IMR-90 (cell line): ENCODE data around the gene SCYL2. TPM values are rescaled to one million over a fixed set of nuclear protein-coding genes. Genes with fewer than 3 reads are reported as not detected.

Experiments
- ATAC-seq: fragments of 200-7000 bp; cut with Tn5 transposase; 2 replicates; pipeline ENCODE4 v1.9.1; 2020; ENCODE audit warnings: low read depth, mild to moderate bottlenecking, moderate library complexity
- BruUV-seq: library from RNA; stranded (reverse); fragments of 400-500 nt; replicated peaks from 2 replicates; lab custom pipeline; 2021; lab: Mats Ljungman, UMichigan
- CTCF ChIA-PET: fragments of 300-600 bp; formaldehyde crosslinking; extraction: SDS; loops from one replicate; lab custom pipeline; 2021; ENCODE audit warnings: antibody characterized with exemption; lab: Yijun Ruan, JAX
- POLR2A ChIA-PET: fragments of 300-600 bp; sonication (Branson Sonifier 250); formaldehyde crosslinking; loops from one replicate; lab custom pipeline; 2022; ENCODE audit warnings: antibody characterized with exemption; ENCODE audit not compliant: unreplicated experiment; lab: Charles Lee
- DNase-seq: peaks from one replicate; pipeline ENCODE4 v3.0.0; 2013
- H2AFZ ChIP-seq: replicated peaks from 2 replicates; pipeline ENCODE3; 2013; ENCODE audit warnings: low read length, mild to moderate bottlenecking; ENCODE audit not compliant: poor library complexity
- H2AK5ac ChIP-seq: 2 replicates; pipeline ENCODE4 v1.6.1; 2013; ENCODE audit warnings: low read depth, low read length, inconsistent platforms
- H2AK9ac ChIP-seq: replicated peaks from 2 replicates; pipeline ENCODE3; 2013; ENCODE audit warnings: mild to moderate bottlenecking, low read depth, low read length, moderate library complexity; ENCODE audit not compliant: poor library complexity
- H2BK120ac ChIP-seq: 2 replicates; pipeline ENCODE4 v1.6.1; 2013; ENCODE audit warnings: low read depth, low read length, inconsistent platforms
- H2BK15ac ChIP-seq: 3 replicates; pipeline ENCODE4 v1.6.1; 2013; ENCODE audit warnings: low read depth, low read length, inconsistent platforms
- H2BK20ac ChIP-seq: 2 replicates; pipeline ENCODE4 v1.6.1; 2013; ENCODE audit warnings: low read depth, mild to moderate bottlenecking, inconsistent platforms, low read length, moderate library complexity
- H2BK5ac ChIP-seq: 2 replicates; pipeline ENCODE4 v1.6.1; 2013; ENCODE audit warnings: mild to moderate bottlenecking, low read depth, low read length, inconsistent platforms; ENCODE audit not compliant: poor library complexity, severe bottlenecking
- H3K14ac ChIP-seq: replicated peaks from 2 replicates; pipeline ENCODE4 v1.6.1; 2013; ENCODE audit warnings: low read depth, low read length, inconsistent platforms
- H3K18ac ChIP-seq: 2 replicates; pipeline ENCODE4 v1.6.1; 2013; ENCODE audit warnings: low read depth, low read length, control low read depth
- H3K23ac ChIP-seq: 2 replicates; pipeline ENCODE4 v1.6.1; 2013; ENCODE audit warnings: low read depth, low read length, inconsistent platforms
- H3K27ac ChIP-seq: 2 replicates; pipeline ENCODE4 v1.5.1; 2013; ENCODE audit warnings: mild to moderate bottlenecking, control low read depth, low read length; ENCODE audit not compliant: insufficient read depth
- H3K27me3 ChIP-seq: 2 replicates; pipeline ENCODE4 v1.6.1; 2013; ENCODE audit warnings: low read length; ENCODE audit not compliant: control insufficient read depth, insufficient read depth
- H3K36me3 ChIP-seq: 2 replicates; pipeline ENCODE4 v1.6.1; 2013; ENCODE audit warnings: low read length, mixed read lengths; ENCODE audit not compliant: control insufficient read depth, insufficient read depth
- H3K4ac ChIP-seq: 2 replicates; pipeline ENCODE4 v1.6.1; 2013; ENCODE audit warnings: low read depth, low read length, inconsistent platforms
- H3K4me1 ChIP-seq: 2 replicates; pipeline ENCODE4 v1.6.1; 2013; ENCODE audit warnings: low read length, mixed read lengths; ENCODE audit not compliant: control insufficient read depth, insufficient read depth
- H3K4me2 ChIP-seq: 2 replicates; pipeline ENCODE4 v1.6.1; 2013; ENCODE audit warnings: low read depth, mild to moderate bottlenecking, control low read depth, low read length, moderate library complexity
- H3K4me3 ChIP-seq: 2 replicates; pipeline ENCODE4 v1.5.1; 2013; ENCODE audit warnings: low read depth, mild to moderate bottlenecking, control low read depth, low read length, moderate library complexity; ENCODE audit not compliant: insufficient read depth
- H3K56ac ChIP-seq: 2 replicates; pipeline ENCODE4 v1.6.1; 2013; ENCODE audit warnings: low read length, inconsistent platforms; ENCODE audit not compliant: insufficient read depth; ENCODE audit errors: extremely low read depth
- H3K79me1 ChIP-seq, 2 experiments: 2 replicates each; pipeline ENCODE4 v1.6.1; 2013; ENCODE audit warnings: low read length in 2 of 2, inconsistent platforms in 1 of 2, low read depth in 1 of 2
- H3K9ac ChIP-seq: 2 replicates; pipeline ENCODE4 v1.6.1; 2013; ENCODE audit warnings: low read depth, low read length, control low read depth
- H3K9me1 ChIP-seq: 2 replicates; pipeline ENCODE4 v1.6.1; 2013; ENCODE audit warnings: low read length, inconsistent platforms; ENCODE audit not compliant: insufficient read depth
- H3K9me3 ChIP-seq: 2 replicates; pipeline ENCODE4 v1.6.1; 2013; ENCODE audit warnings: low read length; ENCODE audit not compliant: control insufficient read depth, insufficient read depth
- H4K20me1 ChIP-seq: 2 replicates; pipeline ENCODE4 v1.6.1; 2013; ENCODE audit warnings: low read length, inconsistent platforms; ENCODE audit not compliant: insufficient read depth
- H4K5ac ChIP-seq: 2 replicates; pipeline ENCODE4 v1.6.1; 2013; ENCODE audit warnings: mild to moderate bottlenecking, low read depth, low read length, control low read depth
- H4K8ac ChIP-seq, 2 experiments: 2 replicates each; pipeline ENCODE4 v1.6.1; 2013; ENCODE audit warnings: low read depth in 2 of 2, low read length in 2 of 2, control low read depth in 1 of 2, inconsistent platforms in 1 of 2
- H4K91ac ChIP-seq: 2 replicates; pipeline ENCODE4 v1.6.1; 2013; ENCODE audit warnings: low read depth, low read length, inconsistent platforms; ENCODE audit not compliant: insufficient read depth
- BHLHE40 ChIP-seq: fragments of 150-350 bp; IDR thresholded peaks from 2 replicates; pipeline ENCODE4 v1.6.1; 2016; ENCODE audit warnings: mild to moderate bottlenecking, low read depth, low read length
- CEBPB ChIP-seq: IDR thresholded peaks from 2 replicates; pipeline ENCODE4 v1.6.1; 2012; ENCODE audit warnings: low read depth, low read length, improper control_type of control experiment
- CHD1 ChIP-seq: IDR thresholded peaks from 2 replicates; pipeline ENCODE4 v1.6.1; 2012; ENCODE audit warnings: low read depth, low read length, improper control_type of control experiment
- CTCF ChIP-seq: conservative IDR thresholded peaks from 2 replicates; pipeline ENCODE4 v1.5.1; 2012; ENCODE audit warnings: mild to moderate bottlenecking, low read depth, low read length, improper control_type of control experiment
- ELK1 ChIP-seq: fragments of 150-350 bp; IDR thresholded peaks from 2 replicates; pipeline ENCODE4 v1.6.1; 2016; ENCODE audit warnings: low read depth, mild to moderate bottlenecking, low read length, moderate library complexity, borderline replicate concordance
- FOS ChIP-seq: fragments of 150-350 bp; IDR thresholded peaks from 2 replicates; pipeline ENCODE4 v1.6.1; 2016; ENCODE audit warnings: low read depth, low read length
- MAFK ChIP-seq: IDR thresholded peaks from 2 replicates; pipeline ENCODE4 v1.6.1; 2012; ENCODE audit warnings: low read depth, low read length, improper control_type of control experiment
- MAZ ChIP-seq: IDR thresholded peaks from 2 replicates; pipeline ENCODE4 v1.6.1; 2012; ENCODE audit warnings: low read depth, mild to moderate bottlenecking, low read length, improper control_type of control experiment, moderate library complexity, borderline replicate concordance
- MXI1 ChIP-seq: IDR thresholded peaks from 2 replicates; pipeline ENCODE4 v1.6.1; 2012; ENCODE audit warnings: low read depth, mild to moderate bottlenecking, low read length, moderate library complexity, borderline replicate concordance
- NFE2L2 ChIP-seq: fragments of 150-350 bp; IDR thresholded peaks from 2 replicates; pipeline ENCODE4 v1.6.1; 2016; ENCODE audit warnings: low read depth, mild to moderate bottlenecking, low read length
- POLR2A ChIP-seq: IDR thresholded peaks from 2 replicates; pipeline ENCODE4 v1.6.1; 2012; ENCODE audit warnings: mild to moderate bottlenecking, low read depth, low read length
- RAD21 ChIP-seq: IDR thresholded peaks from 2 replicates; pipeline ENCODE4 v1.6.1; 2012; ENCODE audit warnings: low read length, improper control_type of control experiment
- RCOR1 ChIP-seq: IDR thresholded peaks from 2 replicates; pipeline ENCODE4 v1.6.1; 2012; ENCODE audit warnings: mild to moderate bottlenecking, low read length, improper control_type of control experiment; ENCODE audit not compliant: insufficient replicate concordance
- RFX5 ChIP-seq: IDR thresholded peaks from 2 replicates; pipeline ENCODE4 v1.8.0; 2012; ENCODE audit warnings: low read depth, mild to moderate bottlenecking, low read length, moderate library complexity
- SMC3 ChIP-seq: fragments of 150-350 bp; IDR thresholded peaks from 2 replicates; pipeline ENCODE4 v1.6.1; 2016; ENCODE audit warnings: low read depth, mild to moderate bottlenecking, antibody characterized with exemption, low read length, moderate library complexity
- USF2 ChIP-seq: fragments of 150-350 bp; IDR thresholded peaks from 2 replicates; pipeline ENCODE4 v1.6.1; 2017; ENCODE audit warnings: mild to moderate bottlenecking, antibody characterized with exemption, low read length, low read depth
- WGBS, 2 experiments: methylation state at CpG; one replicate each; pipeline versions ENCODE4 v1.1.5 to v1.1.7; 2013; ENCODE audit warnings: missing lambda C conversion rate in 2 of 2; ENCODE audit not compliant: insufficient read length in 1 of 2; ENCODE audit errors: extremely low coverage in 2 of 2; 5-methylcytosine and 5-hydroxymethylcytosine counted together
- dilution Hi-C: fragments of 300-500 bp; cut with HindIII; formaldehyde crosslinking; loops from one replicate; pipeline ENCODE4 v1.14.3; 2018; ENCODE audit warnings: low sequenced_read_pairs; ENCODE audit not compliant: unreplicated experiment
- in situ Hi-C: fragments of 300-500 bp; cut with MboI; formaldehyde crosslinking; loops from 3 replicates; pipeline ENCODE4 v1.14.3; 2019; ENCODE audit warnings: low sequenced_read_pairs, inconsistent platforms, mixed read lengths
- intact Hi-C: fragments of 100-400 bp; cut with micrococcal nuclease; formaldehyde crosslinking; loops from 2 replicates; pipeline ENCODE4 v1.10.0; 2022
- polyA plus RNA-seq, 3 experiments: library from polyadenylated mRNA; depleted of rRNA; stranded (reverse); fragments of >200 nt; gene quantifications; 2 replicates each; pipeline ENCODE4 v1.2.3, GENCODE V29; 2012; ENCODE audit warnings: low replicate concordance in 1 of 3
- total RNA-seq: library from RNA; depleted of rRNA; stranded (reverse); fragments of >200 nt; gene quantifications from 2 replicates; pipeline ENCODE4 v1.2.3, GENCODE V29; 2012

SCYL2 gene
- total and polyA plus RNA-seq, 2 of the 4 experiments (the other 2 are of a cell fraction): 15.3 to 52.0 TPM

- TF ChIP-seq MAZ: no peak
- TF ChIP-seq CTCF: no peak
- no peak for TF ChIP-seq RCOR1
- no peak for TF ChIP-seq MAFK
- no peak for TF ChIP-seq SMC3
- TF ChIP-seq ELK1: no peak
- no peak for TF ChIP-seq CEBPB
- no peak for TF ChIP-seq FOS
- TF ChIP-seq BHLHE40: no peak
- no peak for TF ChIP-seq RFX5
- no peak for TF ChIP-seq USF2
- TF ChIP-seq CHD1: no peak
- TF ChIP-seq POLR2A: no peak
- TF ChIP-seq MXI1: no peak
- no peak for TF ChIP-seq NFE2L2
- no peak for TF ChIP-seq RAD21
- POLR2A ChIA-PET: no interaction called here
- DNase-seq: no peak
- ATAC-seq: no peak
- no peak overlapping the region for H3K14ac ChIP-seq
- H2AK5ac ChIP-seq: no peak overlapping the region
- H2AK9ac ChIP-seq: no peak overlapping the region
- no peaks in the 10 kb centered on the region for H4K20me1 ChIP-seq
- no peaks in the 10 kb centered on the region for H3K36me3 ChIP-seq
- no peak overlapping the region for H3K18ac ChIP-seq
- in situ Hi-C loops (no loop called here), dilution Hi-C loops (no loop called here), intact Hi-C loops (no loop called here)
- no peak overlapping the region for H3K27ac ChIP-seq
- BruUV-seq: no TSS peak
- H4K8ac ChIP-seq: no peak overlapping the region
- no peaks in the 10 kb centered on the region for H3K9me3 ChIP-seq
- H3K4me3 ChIP-seq: no peak overlapping the region
- H4K5ac ChIP-seq: no peak overlapping the region
- no peaks in the 10 kb centered on the region for H3K79me1 ChIP-seq
- no peak overlapping the region for H3K4me2 ChIP-seq
- H4K91ac ChIP-seq: no peak overlapping the region
- H2BK120ac ChIP-seq: no peak overlapping the region
- no peaks in the 10 kb centered on the region for H3K27me3 ChIP-seq
- H2BK20ac ChIP-seq: no peak overlapping the region
- no peak overlapping the region for H3K4ac ChIP-seq
- no peaks in the 10 kb centered on the region for H3K9me1 ChIP-seq
- no peak overlapping the region for H3K56ac ChIP-seq
- no peak overlapping the region for H2AFZ ChIP-seq
- WGBS, 2 experiments: 92% methylated on average over 2 of the region's 5 CpGs; no CpG with 5 or more reads in 1 of the 2 experiments
- H2BK5ac ChIP-seq: no peak overlapping the region
- H3K9ac ChIP-seq: no peak overlapping the region
- CTCF ChIA-PET: interaction anchor here (0.5 kb wide), 1 partner anchor 156 kb away, joined by 4 read pairs; no protein-coding TSS in a partner anchor
- H2BK15ac ChIP-seq: no peak overlapping the region
- no peaks in the 10 kb centered on the region for H3K4me1 ChIP-seq
- no peak overlapping the region for H3K23ac ChIP-seq
Measured at GRCh38 chr12:100384559-100384935, 117.6 kb downstream of the SCYL2 start.
